ENCODE measurements around the gene PRKAG2.

The PRKAG2 gene

DNA sequence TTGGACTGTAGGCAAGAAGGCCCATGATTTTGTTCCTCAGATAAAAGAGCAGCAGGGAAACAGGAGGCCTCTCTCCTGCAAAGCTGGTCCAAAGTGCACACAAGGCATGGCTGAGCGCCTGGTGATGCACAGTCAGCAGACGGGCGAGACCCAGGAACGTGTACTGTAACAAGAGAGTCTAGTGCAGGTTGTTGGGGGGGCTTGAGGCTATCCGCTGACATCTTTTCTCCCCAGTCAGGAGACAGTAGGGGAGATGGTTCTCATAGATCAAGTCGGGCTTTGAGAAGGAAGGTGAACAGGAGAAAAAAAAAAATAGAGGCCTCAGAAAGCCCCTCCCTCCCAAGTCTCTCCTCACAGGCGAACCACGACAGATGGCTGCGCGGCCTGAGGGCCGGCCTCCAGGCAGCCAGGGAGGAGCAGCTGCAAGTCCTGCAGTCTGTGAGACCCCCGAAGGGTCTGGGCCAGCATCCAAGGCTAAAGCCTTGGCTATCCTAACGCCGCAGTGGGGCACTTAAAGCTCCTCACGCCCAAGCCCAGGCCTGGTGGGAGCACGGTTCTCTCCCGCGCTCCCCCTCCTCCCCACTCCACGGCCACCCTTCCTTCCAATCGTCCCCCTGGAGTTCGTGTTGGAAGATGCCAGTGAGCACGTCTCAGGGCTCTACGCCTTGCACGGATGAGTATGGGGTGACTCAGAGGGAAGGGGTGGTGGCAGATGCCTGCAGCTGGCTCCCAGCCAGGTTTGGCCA, 68.3 kb downstream of the PRKAG2 start:
- Histone ChIP-seq H3K4me3 (ENCODE audit: low read length, poor library complexity, severe bottlenecking) (no peak overlapping the region), H3K36me3 (ENCODE audit: insufficient read depth, low read length) (no peaks in the 10 kb centered on the region), H3K9me3 (ENCODE audit: insufficient read depth, low read depth, low read length) (no peaks in the 10 kb centered on the region), H3K9ac (ENCODE audit: low read depth, low read length, poor library complexity, severe bottlenecking) (no peak overlapping the region), H2AFZ (ENCODE audit: low read length) (no peak overlapping the region), H3F3A (ENCODE audit: low read depth) (no peaks in the 10 kb centered on the region), H3K27me3 (ENCODE audit: insufficient read depth, low read length, poor library complexity, severe bottlenecking) (no peaks in the 10 kb centered on the region), H3K4me2 (ENCODE audit: low read depth, low read length, poor library complexity, severe bottlenecking) (no peak overlapping the region), H4K20me1 (ENCODE audit: insufficient read depth, low read length, poor library complexity, severe bottlenecking) (no peaks in the 10 kb centered on the region), H3K79me2 (ENCODE audit: insufficient read depth, low read length) (no peaks in the 10 kb centered on the region), H3K4me1 (ENCODE audit: insufficient read depth, low read length, poor library complexity, severe bottlenecking) (peaks cover 4% of the 10 kb centered on the region), H3K9me2 (replicated peaks; ENCODE audit: low read depth, low read length) (no peaks in the 10 kb centered on the region)
- TF ChIP-seq, protein P1, sequence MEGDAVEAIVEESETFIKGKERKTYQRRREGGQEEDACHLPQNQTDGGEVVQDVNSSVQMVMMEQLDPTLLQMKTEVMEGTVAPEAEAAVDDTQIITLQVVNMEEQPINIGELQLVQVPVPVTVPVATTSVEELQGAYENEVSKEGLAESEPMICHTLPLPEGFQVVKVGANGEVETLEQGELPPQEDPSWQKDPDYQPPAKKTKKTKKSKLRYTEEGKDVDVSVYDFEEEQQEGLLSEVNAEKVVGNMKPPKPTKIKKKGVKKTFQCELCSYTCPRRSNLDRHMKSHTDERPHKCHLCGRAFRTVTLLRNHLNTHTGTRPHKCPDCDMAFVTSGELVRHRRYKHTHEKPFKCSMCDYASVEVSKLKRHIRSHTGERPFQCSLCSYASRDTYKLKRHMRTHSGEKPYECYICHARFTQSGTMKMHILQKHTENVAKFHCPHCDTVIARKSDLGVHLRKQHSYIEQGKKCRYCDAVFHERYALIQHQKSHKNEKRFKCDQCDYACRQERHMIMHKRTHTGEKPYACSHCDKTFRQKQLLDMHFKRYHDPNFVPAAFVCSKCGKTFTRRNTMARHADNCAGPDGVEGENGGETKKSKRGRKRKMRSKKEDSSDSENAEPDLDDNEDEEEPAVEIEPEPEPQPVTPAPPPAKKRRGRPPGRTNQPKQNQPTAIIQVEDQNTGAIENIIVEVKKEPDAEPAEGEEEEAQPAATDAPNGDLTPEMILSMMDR (conservative IDR thresholded peaks at IDR 0.05; ENCODE audit: low read length) = no peak
- TF ChIP-seq EZH2phosphoT487 (IDR thresholded peaks at IDR 0.05; ENCODE audit: borderline replicate concordance) = no peak

DNA sequence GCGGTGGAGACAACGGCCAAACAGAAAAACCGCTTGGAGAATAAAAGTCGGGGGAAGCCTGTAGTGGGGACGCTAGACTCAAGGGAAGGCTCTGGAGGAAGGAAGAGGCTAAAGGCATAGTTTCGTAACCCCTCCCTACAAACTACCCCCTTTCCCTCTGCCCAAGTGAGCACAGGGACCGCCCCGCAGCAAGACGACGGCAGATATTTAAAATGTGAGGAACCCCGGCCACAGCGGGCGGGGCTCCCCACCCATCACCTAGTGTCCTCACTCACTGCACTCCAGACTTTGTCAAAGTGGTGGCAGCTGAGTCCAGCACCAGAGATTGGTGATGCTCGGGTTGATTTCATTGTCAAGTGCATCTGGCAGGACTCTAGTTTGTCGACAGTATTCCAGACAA, 69.1 kb downstream of the PRKAG2 start:
- no peak overlapping the region for H3K4me2 ChIP-seq (ENCODE audit: low read depth, low read length, poor library complexity, severe bottlenecking)
- H3K27me3 ChIP-seq (ENCODE audit: insufficient read depth, low read length, poor library complexity, severe bottlenecking) = no peaks in the 10 kb centered on the region
- H3K79me2 ChIP-seq (ENCODE audit: insufficient read depth, low read length) = no peaks in the 10 kb centered on the region
- H3K4me3 ChIP-seq (ENCODE audit: low read length, poor library complexity, severe bottlenecking) = no peak overlapping the region
- H3K9me2 ChIP-seq (replicated peaks; ENCODE audit: low read depth, low read length) = no peaks in the 10 kb centered on the region
- no peak overlapping the region for H3K9ac ChIP-seq (ENCODE audit: low read depth, low read length, poor library complexity, severe bottlenecking)
- H3K36me3 ChIP-seq (ENCODE audit: insufficient read depth, low read length) = no peaks in the 10 kb centered on the region
- no peaks in the 10 kb centered on the region for H3F3A ChIP-seq (ENCODE audit: low read depth)
- H2AFZ ChIP-seq (ENCODE audit: low read length) = no peak overlapping the region
- TF ChIP-seq EZH2phosphoT487 (IDR thresholded peaks at IDR 0.05; ENCODE audit: borderline replicate concordance) = no peak
- TF ChIP-seq, protein P1 (conservative IDR thresholded peaks at IDR 0.05; ENCODE audit: low read length) = no peak
- H3K9me3 ChIP-seq (ENCODE audit: insufficient read depth, low read depth, low read length) = no peaks in the 10 kb centered on the region
- no peaks in the 10 kb centered on the region for H3K4me1 ChIP-seq (ENCODE audit: insufficient read depth, low read length, poor library complexity, severe bottlenecking)
- H4K20me1 ChIP-seq (ENCODE audit: insufficient read depth, low read length, poor library complexity, severe bottlenecking) = no peaks in the 10 kb centered on the region

DNA sequence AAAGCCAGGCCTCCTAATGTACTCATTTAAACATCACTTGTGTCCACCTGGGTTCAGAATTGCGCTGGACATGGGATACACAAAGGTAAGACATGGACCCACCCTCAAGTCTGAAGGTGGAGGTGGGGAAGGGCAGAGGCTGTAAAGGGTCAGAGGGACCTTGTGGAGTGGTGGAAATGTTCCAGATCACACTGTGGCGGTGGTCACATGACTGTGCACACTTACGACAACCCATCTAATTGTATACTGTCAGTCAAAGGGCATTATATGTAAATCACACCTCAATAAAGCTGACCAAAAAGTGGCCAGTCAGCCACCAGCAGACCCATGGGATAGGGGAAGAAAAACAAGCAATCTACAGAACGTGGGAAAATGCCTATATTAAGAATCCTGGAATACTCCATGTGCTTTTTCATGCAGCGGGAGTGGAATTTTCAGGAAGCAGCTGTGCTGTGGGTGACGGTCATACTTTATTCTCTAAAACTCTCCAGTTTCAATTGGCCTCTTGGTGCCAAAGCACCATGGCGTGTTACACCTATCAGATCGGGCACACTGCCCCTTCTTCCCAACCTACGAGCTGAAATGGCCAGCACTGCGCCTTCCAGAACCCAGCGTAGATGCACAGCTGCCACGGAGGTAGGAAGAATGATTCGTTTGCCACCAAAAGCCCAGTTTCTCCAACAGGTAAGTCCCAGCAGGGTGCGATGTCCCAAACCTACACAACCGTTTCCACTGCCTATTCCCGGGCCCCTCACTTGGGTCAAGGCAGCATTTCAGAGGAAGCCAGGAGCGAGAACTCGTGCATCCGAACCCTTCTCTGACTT, 69.8 kb downstream of the PRKAG2 start:
- no peaks in the 10 kb centered on the region for H3K27me3 ChIP-seq (ENCODE audit: insufficient read depth, low read length, poor library complexity, severe bottlenecking)
- TF ChIP-seq, protein P1 (conservative IDR thresholded peaks at IDR 0.05; ENCODE audit: low read length) = no peak
- TF ChIP-seq EZH2phosphoT487 (IDR thresholded peaks at IDR 0.05; ENCODE audit: borderline replicate concordance) = no peak
- no peak overlapping the region for H3K4me2 ChIP-seq (ENCODE audit: low read depth, low read length, poor library complexity, severe bottlenecking)

More for the DNA sequence above, 69.8 kb downstream of the PRKAG2 start:
- H2AFZ ChIP-seq (ENCODE audit: low read length) = no peak overlapping the region
- no peaks in the 10 kb centered on the region for H3K79me2 ChIP-seq (ENCODE audit: insufficient read depth, low read length)
- H3K4me1 ChIP-seq (ENCODE audit: insufficient read depth, low read length, poor library complexity, severe bottlenecking) = no peaks in the 10 kb centered on the region
- H3K9me2 ChIP-seq (replicated peaks; ENCODE audit: low read depth, low read length) = no peaks in the 10 kb centered on the region
- H3K9me3 ChIP-seq (ENCODE audit: insufficient read depth, low read depth, low read length) = no peaks in the 10 kb centered on the region
- H3K4me3 ChIP-seq (ENCODE audit: low read length, poor library complexity, severe bottlenecking) = no peak overlapping the region
- H4K20me1 ChIP-seq (ENCODE audit: insufficient read depth, low read length, poor library complexity, severe bottlenecking) = no peaks in the 10 kb centered on the region
- H3K36me3 ChIP-seq (ENCODE audit: insufficient read depth, low read length) = no peaks in the 10 kb centered on the region
- no peaks in the 10 kb centered on the region for H3F3A ChIP-seq (ENCODE audit: low read depth)
- no peak overlapping the region for H3K9ac ChIP-seq (ENCODE audit: low read depth, low read length, poor library complexity, severe bottlenecking)
